Body of pancreas (tissue), 4 donors: ENCODE results near the gene TPMT. TPM values are rescaled to one million over a fixed set of nuclear protein-coding genes. Genes with fewer than 3 reads are reported as not detected.

Experiments
- ATAC-seq: fragments of 150-250 bp; one replicate; pipeline ENCODE4 v1.9.1; 2016
- DNase-seq, 4 donors: peaks; one replicate each; pipeline ENCODE4 v3.0.0-alpha.2; 2019
- H3K27ac ChIP-seq, 4 donors: fragments of 200-600 bp; sonication (generic); 1 replicate in 3 of 4; 2 replicates in 1 of 4; pipeline versions ENCODE4 v1.5.1 to v1.6.1; 2016 to 2019; ENCODE audit warnings: mild to moderate bottlenecking in 1 of 4, mixed read lengths in 1 of 4, moderate library complexity in 1 of 4
- H3K27me3 ChIP-seq, 2 donors: fragments of 200-600 bp; sonication (generic); one replicate each; pipeline ENCODE4 v1.6.0; 2016; ENCODE audit warnings: mild to moderate bottlenecking in 1 of 2
- H3K36me3 ChIP-seq, 2 donors: fragments of 200-600 bp; sonication (generic); replicated peaks in 1 of 2; 2 replicates each; pipeline ENCODE4 v1.5.1; 2016; ENCODE audit warnings: low read depth in 2 of 2; ENCODE audit not compliant: insufficient read depth in 1 of 2
- H3K4me1 ChIP-seq: fragments of 200-600 bp; sonication (generic); one replicate; pipeline ENCODE4 v1.6.0; 2016
- H3K4me3 ChIP-seq, 2 donors: fragments of 200-600 bp; sonication (generic); 1 replicate in 1 of 2; 2 replicates in 1 of 2; pipeline ENCODE4 v1.5.1; 2016 to 2019
- H3K9me3 ChIP-seq, 3 donors: fragments of 200-600 bp; sonication (generic); 1 replicate in 2 of 3; 2 replicates in 1 of 3; pipeline ENCODE4 v1.5.1; 2016
- POLR2A ChIP-seq, 3 donors: fragments of 450-650 bp; IDR thresholded peaks; one replicate each; pipeline ENCODE4 v1.6.1; 2016; ENCODE audit warnings: antibody characterized with exemption in 3 of 3, mild to moderate bottlenecking in 2 of 3
- WGBS, 2 donors: methylation state at CpG; one replicate each; pipeline ENCODE4 v1.1.5; 2017; 5-methylcytosine and 5-hydroxymethylcytosine counted together
- intact Hi-C: fragments of 100-400 bp; cut with DNase I; formaldehyde crosslinking; loops from one replicate; pipeline ENCODE4 v1.15.1; 2023
- total RNA-seq, 2 donors: library from RNA; depleted of rRNA; stranded (reverse); fragments of >200 nt; gene quantifications; one replicate each; pipeline ENCODE4 v1.1.0, GENCODE V29; 2016
- TF ChIP-seq, protein P1 (sequence below), 7 experiments: fragments of 450-650 bp in 4 of 7; fragments of 200-600 bp in 3 of 7; sonication (generic) in 3 of 7; IDR thresholded peaks; one replicate each; pipeline ENCODE4 v1.5.1; 2016 to 2019; ENCODE audit warnings: antibody characterized with exemption in 7 of 7

Gene TPMT
- total RNA-seq, 2 donors from 2014 or later = 4.6 to 8.0 TPM

DNA sequence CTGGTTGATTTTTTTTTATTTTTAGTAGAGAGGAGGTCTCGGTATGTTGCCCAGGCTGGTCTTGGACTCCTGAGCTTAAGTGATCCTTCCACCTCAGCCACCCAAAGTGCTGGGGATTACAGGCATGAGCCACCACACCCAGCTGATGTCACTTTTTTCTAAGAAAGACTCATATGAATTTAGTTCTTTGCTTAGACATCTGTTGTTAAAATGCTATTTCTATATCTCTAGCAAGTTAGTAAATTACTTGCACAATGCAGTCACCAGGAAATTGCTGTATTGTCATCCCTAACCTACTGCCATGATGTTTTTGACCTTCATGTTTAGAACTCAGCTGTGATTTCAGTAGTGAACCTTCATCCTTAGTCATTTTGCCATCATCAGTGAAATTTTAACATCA lies 6.0 kb upstream of the TPMT start:
- ATAC-seq (no peak), DNase-seq (no peak)
- H3K4me3 ChIP-seq = no peak overlapping the region
- 82 to 100% methylated on average over 1 of the region's 1 CpG for WGBS, 2 donors
- H3K27me3 ChIP-seq = no peaks in the 10 kb centered on the region
- peaks cover 8% of the 10 kb centered on the region for H3K4me1 ChIP-seq
- intact Hi-C loops = no loop called here
- H3K9me3 ChIP-seq = no peaks in the 10 kb centered on the region
- peaks cover 0 to 17% of the 10 kb centered on the region in 2 donors for H3K36me3 ChIP-seq
- H3K27ac ChIP-seq = no peak overlapping the region
- TF ChIP-seq POLR2A (IDR thresholded peaks at IDR 0.05) = no peak
- TF ChIP-seq, protein P1, sequence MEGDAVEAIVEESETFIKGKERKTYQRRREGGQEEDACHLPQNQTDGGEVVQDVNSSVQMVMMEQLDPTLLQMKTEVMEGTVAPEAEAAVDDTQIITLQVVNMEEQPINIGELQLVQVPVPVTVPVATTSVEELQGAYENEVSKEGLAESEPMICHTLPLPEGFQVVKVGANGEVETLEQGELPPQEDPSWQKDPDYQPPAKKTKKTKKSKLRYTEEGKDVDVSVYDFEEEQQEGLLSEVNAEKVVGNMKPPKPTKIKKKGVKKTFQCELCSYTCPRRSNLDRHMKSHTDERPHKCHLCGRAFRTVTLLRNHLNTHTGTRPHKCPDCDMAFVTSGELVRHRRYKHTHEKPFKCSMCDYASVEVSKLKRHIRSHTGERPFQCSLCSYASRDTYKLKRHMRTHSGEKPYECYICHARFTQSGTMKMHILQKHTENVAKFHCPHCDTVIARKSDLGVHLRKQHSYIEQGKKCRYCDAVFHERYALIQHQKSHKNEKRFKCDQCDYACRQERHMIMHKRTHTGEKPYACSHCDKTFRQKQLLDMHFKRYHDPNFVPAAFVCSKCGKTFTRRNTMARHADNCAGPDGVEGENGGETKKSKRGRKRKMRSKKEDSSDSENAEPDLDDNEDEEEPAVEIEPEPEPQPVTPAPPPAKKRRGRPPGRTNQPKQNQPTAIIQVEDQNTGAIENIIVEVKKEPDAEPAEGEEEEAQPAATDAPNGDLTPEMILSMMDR (IDR thresholded peaks at IDR 0.05) = no peak

DNA sequence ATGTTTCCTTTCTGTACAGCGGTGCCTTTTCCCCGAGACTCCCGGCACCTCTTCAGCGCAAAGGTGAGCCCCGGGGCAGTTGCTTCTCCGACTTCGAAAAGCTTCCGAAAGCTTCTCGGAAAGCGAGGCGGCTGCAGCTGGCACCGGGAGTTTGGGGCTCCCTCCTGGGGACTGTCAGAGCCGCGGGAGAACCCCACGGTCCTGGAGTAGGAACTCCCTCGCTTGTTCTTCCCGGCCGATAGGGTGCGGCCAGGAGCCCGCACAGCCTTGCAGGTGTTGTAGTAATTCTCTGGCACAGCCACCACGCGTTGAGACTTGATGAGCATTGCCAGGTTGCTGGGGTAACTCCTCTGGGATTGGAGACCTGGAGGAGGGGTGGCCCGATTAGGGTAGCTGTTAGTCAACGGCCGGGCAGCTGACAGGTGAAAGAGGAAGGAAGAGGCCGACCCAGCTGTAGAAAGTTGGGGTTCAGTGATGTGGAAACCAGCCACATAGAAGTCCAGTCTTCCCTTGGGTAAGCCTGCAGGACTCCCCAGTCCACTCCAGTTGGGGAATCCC lies 1.1 kb upstream of the TPMT start:
- DNase-seq (peak; percentile 86 to 94 (median 92)), ATAC-seq (peak; percentile 64)
- peak overlapping the region; percentile 57 to 83 for H3K4me3 ChIP-seq
- TF ChIP-seq, protein P1 (IDR thresholded peaks at IDR 0.05) = peak in 6 of 7 experiments; percentile 21 to 53 (median 46)
- peak in 2 of 3 donors; percentile 40 to 62 for TF ChIP-seq POLR2A (IDR thresholded peaks at IDR 0.05)
- no peaks in the 10 kb centered on the region for H3K27me3 ChIP-seq
- peaks cover 29% of the 10 kb centered on the region for H3K4me1 ChIP-seq
- peaks cover 0 to 2% of the 10 kb centered on the region in 2 donors for H3K36me3 ChIP-seq
- H3K9me3 ChIP-seq = no peaks in the 10 kb centered on the region
- WGBS, 2 donors = 0% methylated on average over 13 to 26 of the region's 26 CpGs
- intact Hi-C loops = no loop called here
- H3K27ac ChIP-seq = peak overlapping the region; percentile 87 to 95 (median 92)

DNA sequence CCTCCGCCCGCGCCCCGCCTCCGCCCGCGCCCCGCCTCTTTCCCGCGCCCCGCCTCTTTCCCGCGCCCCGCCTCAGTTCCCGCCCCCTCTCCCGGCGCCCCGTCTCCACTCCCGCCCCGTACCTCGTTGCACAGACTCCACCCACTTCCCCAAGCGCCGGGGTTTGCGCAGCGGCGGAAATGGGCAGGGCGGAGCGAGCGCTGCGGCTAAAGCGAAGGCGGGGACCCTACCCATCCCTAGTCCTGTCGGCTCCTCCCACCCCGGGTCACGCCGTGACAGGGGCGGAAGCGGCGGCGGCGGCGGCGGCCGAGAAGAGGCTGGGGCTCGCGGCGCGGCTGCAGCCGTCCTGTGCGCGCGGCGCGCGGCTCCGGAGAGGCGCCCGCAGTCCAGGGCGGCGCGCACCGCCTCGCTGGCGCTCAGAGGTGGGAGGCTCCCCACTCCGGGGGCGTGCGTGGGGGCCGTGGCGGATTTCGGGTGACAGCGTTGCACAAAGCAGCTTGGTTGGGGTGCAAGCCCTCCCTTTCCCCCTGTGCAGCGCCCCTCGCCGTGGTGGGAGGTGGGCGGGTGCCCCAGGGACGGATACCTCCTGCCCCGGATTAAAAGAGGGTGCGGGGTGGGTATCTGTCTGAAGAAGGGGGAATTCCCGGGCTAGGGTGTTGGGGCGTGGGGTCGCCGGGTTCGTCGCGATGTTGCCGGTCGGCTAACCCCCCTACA lies 430 bp upstream of the TPMT start, which contains the start of gene KDM1B:
KDM1B (plus strand) TSS at position 273 of the 714 bp plus-strand sequence. CDS start 4,474 bp downstream, outside the sequence.
- WGBS, 2 donors = 0% methylated on average over 80 of the region's 87 CpGs; no CpG with 5 or more reads in 1 of the 2 donors
- Histone ChIP-seq H3K36me3 (peaks cover 0 to 1% of the 10 kb centered on the region in 2 donors), H3K4me3 (peak within 1 kb of the TSS; percentile 57 to 83), H3K4me1 (peaks cover 29% of the 10 kb centered on the region), H3K9me3 (no peaks in the 10 kb centered on the region), H3K27me3 (no peaks in the 10 kb centered on the region), H3K27ac (peak within 1 kb of the TSS; percentile 87 to 95 (median 92))
- ATAC-seq (peak; percentile 96), DNase-seq (peak; percentile 97 to 99 (median 98))
- peak in 1 of 3 donors; percentile 52 for TF ChIP-seq POLR2A (IDR thresholded peaks at IDR 0.05)
- TF ChIP-seq, protein P1 (IDR thresholded peaks at IDR 0.05) = no peak
- intact Hi-C loops = no loop called here

DNA sequence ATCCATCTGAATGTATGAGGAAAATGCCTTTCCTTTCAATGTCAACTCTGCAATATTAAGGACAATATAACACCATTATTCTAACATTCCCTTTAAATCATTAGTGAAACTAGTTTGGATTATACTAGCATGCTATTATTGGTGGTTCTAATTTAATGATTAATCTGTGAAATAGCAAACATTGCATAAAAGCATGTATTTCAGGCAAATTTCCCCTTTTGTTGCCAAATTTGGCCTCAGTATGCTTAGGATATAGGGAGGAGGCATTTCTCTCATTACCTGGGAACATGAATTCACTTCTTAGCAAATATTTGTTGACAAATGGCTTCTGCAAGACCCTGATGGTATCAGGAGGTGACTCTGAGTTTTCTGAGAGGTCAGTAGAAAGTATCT lies 1.6 kb downstream of the TPMT start:
- H3K4me3 ChIP-seq = no peak overlapping the region

More for the DNA sequence above, 1.6 kb downstream of the TPMT start:
- H3K9me3 ChIP-seq = no peaks in the 10 kb centered on the region
- H3K36me3 ChIP-seq = no peaks in the 10 kb centered on the region
- ATAC-seq = no peak
- intact Hi-C loops = no loop called here
- H3K27ac ChIP-seq = peak overlapping the region in 1 of 4 donors; percentile 95
- H3K4me1 ChIP-seq = peaks cover 29% of the 10 kb centered on the region
- no peak for DNase-seq
- no peaks in the 10 kb centered on the region for H3K27me3 ChIP-seq
- TF ChIP-seq, protein P1 (IDR thresholded peaks at IDR 0.05) = no peak
- peak in 1 of 3 donors; percentile 23 for TF ChIP-seq POLR2A (IDR thresholded peaks at IDR 0.05)
